Bronchial epithelial cell (primary cell): ENCODE measurements around the gene CARD9. TPM values are rescaled to one million over a fixed set of nuclear protein-coding genes. Genes with fewer than 3 reads are reported as not detected.

Experiments used
- DNase-seq: peaks from one replicate; pipeline ENCODE4 v3.0.0-alpha.2; 2010; ENCODE audit warnings: low read depth
- FAIRE-seq: peaks from 2 replicates; lab custom pipeline; 2011; peaks lifted over from hg19 to GRCh38; lab: Jason Lieb, UNC
- H3K27me3 ChIP-seq: 2 replicates; pipeline ENCODE4 v1.5.1; 2011; ENCODE audit warnings: low read length; ENCODE audit not compliant: control insufficient read depth, insufficient read depth
- H3K36me3 ChIP-seq: 2 replicates; pipeline ENCODE4 v1.5.1; 2011; ENCODE audit warnings: low read length; ENCODE audit not compliant: control insufficient read depth, insufficient read depth
- H3K4me3 ChIP-seq: 2 replicates; pipeline ENCODE4 v1.5.1; 2011; ENCODE audit warnings: mild to moderate bottlenecking, low read depth, low read length, control low read depth
- total RNA-seq: library from RNA; depleted of rRNA; stranded (reverse); fragments of >200 nt; gene quantifications from 2 replicates; pipeline ENCODE4 v1.2.1, GENCODE V29; 2014
- TF ChIP-seq, protein P1 (sequence below): IDR thresholded peaks from 2 replicates; pipeline ENCODE4 v1.5.1; 2011; ENCODE audit warnings: mild to moderate bottlenecking, moderate library complexity, low read length, control low read depth, inconsistent platforms; ENCODE audit not compliant: insufficient read depth, severe bottlenecking

Gene CARD9
- total RNA-seq, 1 donor from 2014 or later: 0.53 TPM

DNA sequence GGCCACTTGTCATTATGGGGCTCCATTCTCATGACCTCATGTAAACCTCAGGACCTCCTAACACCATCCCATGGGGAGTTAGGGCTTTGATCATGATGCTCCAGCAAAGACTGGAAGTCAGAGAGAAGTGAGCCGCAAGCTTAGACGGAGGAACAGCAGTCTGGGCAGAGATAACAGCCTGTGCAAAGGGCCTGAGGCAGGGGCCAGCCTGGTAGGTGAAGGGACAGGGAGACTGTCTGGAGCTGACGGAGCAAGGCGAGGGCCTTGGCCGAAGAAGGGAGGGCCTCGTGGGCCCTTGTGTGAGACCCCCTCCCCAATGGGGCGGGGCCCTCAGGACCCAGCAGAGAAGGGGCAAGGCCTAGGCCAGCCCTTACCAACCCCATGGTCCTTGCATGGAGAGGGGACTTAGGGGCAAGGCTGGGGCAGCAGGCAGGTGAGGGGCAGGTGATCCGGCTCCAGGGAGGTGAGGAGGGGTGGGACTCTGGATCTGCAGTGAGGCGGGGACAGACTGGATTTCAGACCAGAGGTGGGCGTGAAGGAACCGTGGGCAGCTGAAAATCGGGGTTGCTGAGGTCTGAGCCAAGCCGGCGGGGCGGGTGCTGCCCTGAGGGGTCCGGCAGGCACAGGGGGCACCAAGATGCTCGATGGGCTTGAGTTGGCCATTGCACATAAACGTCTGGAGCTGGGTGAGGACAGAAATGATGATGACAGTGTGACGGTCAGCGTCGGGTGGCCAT is 28.8 kb downstream of the CARD9 start:
- peaks cover 2% of the 10 kb centered on the region for H3K27me3 ChIP-seq
- H3K36me3 ChIP-seq: peaks cover 1% of the 10 kb centered on the region
- H3K4me3 ChIP-seq: no peak overlapping the region
- TF ChIP-seq, protein P1, sequence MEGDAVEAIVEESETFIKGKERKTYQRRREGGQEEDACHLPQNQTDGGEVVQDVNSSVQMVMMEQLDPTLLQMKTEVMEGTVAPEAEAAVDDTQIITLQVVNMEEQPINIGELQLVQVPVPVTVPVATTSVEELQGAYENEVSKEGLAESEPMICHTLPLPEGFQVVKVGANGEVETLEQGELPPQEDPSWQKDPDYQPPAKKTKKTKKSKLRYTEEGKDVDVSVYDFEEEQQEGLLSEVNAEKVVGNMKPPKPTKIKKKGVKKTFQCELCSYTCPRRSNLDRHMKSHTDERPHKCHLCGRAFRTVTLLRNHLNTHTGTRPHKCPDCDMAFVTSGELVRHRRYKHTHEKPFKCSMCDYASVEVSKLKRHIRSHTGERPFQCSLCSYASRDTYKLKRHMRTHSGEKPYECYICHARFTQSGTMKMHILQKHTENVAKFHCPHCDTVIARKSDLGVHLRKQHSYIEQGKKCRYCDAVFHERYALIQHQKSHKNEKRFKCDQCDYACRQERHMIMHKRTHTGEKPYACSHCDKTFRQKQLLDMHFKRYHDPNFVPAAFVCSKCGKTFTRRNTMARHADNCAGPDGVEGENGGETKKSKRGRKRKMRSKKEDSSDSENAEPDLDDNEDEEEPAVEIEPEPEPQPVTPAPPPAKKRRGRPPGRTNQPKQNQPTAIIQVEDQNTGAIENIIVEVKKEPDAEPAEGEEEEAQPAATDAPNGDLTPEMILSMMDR: no peak
- DNase-seq: no peak
- FAIRE-seq: no peak

DNA sequence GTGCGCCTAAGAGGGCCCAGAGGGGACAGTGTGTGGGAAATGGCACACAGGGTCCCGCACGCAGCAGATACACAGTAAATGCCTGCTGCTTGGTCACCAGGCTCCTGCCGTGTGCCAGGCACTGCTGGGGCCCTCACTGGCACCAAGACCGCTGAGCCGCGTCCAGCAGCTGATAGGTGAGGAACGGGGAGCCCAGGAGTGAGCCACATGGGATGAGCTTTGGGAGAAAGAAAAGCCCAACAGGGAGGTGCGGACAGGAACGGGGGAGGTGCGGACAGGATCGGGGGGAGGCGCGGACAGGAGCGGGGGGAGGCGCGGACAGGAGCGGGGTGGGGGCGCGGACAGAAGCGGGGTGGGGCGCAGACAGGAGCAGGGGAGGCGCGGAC is 29.6 kb downstream of the CARD9 start:
- DNase-seq: no peak
- no peak for FAIRE-seq
- Histone ChIP-seq H3K4me3 (no peak overlapping the region), H3K36me3 (peaks cover 1% of the 10 kb centered on the region), H3K27me3 (peaks cover 2% of the 10 kb centered on the region)
- TF ChIP-seq, protein P1: no peak

DNA sequence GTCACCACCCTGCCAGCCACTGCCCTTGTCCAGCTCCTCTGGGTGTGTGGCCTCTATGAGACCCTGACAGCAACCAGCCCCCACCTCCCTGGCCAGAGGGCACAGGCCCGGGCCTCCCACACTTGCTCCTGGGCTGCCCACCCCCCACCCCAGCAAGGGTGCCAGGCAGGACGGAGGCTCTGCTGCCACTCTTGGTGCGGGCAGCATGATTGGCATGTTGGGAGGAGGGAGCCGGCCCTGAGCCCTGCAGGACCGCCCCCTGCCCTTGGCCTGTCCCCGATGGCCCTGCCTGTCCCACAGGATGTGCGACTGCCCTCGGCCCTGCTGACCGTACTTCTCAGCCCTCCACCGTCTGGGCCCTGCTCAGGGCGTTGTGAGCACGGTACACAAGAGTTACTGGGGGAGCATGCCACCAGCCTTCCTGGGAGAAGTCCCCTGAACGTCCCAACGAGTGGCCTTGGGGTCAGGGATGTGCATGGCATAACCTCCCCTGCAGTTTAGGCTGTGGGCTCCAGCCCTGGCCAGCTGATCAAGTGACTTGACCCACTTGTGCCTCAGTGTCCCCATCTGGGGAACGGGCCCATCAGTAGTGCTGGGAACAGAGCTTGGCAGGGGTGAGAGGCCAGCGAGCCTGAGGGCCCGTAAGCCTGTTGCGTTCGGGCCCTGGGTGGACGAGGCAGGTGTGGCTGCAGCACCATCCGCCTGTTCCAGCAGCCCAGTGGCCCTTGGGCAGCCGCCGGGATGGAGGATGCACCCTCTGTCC is 30.2 kb downstream of the CARD9 start:
- Histone ChIP-seq H3K4me3 (no peak overlapping the region), H3K27me3 (peaks cover 2% of the 10 kb centered on the region), H3K36me3 (peaks cover 1% of the 10 kb centered on the region)
- FAIRE-seq: no peak
- TF ChIP-seq, protein P1: no peak
- DNase-seq: no peak

DNA sequence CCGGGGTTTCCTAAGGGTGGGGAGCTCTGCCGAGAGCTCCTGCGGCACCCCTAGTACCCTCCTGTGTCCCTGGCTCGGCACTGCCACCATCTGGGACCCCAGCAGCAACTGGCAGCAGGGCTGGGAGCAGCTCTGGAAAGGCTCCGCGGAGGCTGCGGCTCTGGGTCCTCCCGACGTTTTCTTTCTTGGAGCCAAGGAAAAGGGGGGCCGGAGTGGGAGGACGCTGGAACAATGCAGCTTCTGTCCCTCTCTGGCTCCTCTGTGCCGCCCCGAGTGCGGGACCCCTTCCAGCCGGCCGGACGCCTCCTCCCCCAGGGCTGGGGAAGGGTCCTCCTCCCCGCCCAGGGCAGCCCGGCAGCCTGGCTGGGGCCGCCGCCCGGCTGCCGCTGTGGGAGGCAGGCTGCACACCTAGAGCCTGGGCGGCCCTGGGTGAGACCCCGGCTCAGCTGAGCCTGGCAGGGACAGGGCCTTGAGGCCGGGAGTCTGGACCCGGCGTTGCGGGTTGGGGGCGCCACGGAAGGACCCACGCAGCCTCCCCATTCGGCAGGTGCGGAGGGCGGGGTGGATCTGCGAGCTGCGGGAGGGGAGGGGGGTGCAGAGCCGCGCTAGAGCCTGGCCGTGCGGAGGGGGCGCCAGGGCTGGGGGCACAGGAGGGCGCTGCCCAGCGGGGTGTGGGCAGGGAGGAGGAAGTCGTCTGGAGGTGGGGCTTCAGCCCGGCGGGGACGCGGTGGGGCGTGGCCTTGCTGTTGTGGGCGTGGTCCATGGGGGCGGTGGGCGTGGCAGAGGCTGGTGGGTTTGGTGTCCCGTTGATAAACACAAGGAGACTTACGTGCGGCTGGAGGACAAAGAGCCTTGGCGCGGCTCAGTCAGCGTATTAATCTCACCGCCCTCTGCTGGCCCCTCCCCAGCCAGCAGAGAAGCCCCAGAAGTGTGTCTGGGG is 31.0 kb downstream of the CARD9 start:
- DNase-seq (peak; percentile 60), FAIRE-seq (no peak)
- H3K27me3 ChIP-seq: peaks cover 2% of the 10 kb centered on the region
- peaks cover 1% of the 10 kb centered on the region for H3K36me3 ChIP-seq
- TF ChIP-seq, protein P1: no peak
- H3K4me3 ChIP-seq: peak overlapping the region; percentile 33

DNA sequence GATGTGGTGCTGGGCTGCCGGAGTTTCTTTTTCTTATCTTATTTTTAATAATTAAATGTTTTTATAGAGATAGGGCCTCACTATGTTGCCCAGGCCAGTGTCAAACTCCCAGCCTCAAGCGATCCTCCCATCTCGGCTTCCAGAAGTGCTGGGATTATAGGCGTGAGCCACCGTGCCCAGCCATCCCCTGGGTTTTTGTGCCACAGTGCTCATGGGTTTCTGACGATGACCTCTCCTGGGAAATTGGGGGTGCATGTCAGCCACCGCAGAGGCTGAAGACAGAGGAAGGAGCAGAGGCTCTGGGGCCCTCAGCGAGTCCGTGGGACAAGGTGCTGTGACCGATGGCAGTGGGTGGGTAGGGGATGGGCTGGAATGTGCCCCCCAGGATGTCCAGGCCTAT is 31.7 kb downstream of the CARD9 start:
- Histone ChIP-seq H3K27me3 (peaks cover 2% of the 10 kb centered on the region), H3K36me3 (peaks cover 1% of the 10 kb centered on the region), H3K4me3 (no peak overlapping the region)
- FAIRE-seq: no peak
- DNase-seq: no peak
- TF ChIP-seq, protein P1: no peak
